Colonic mucosa (tissue), 4 donors: ENCODE results near the gene TBRG1. TPM values are rescaled to one million over a fixed set of nuclear protein-coding genes. Genes with fewer than 3 reads are reported as not detected.

ENCODE experiments used
- DNase-seq: peaks from one replicate; pipeline ENCODE4 v3.0.0-alpha.2; 2020
- H3K27ac ChIP-seq: fragments of 200-600 bp; one replicate; pipeline ENCODE4 v1.8.0; 2021
- H3K27me3 ChIP-seq: fragments of 200-600 bp; one replicate; pipeline ENCODE4 v1.8.0; 2021
- H3K36me3 ChIP-seq: fragments of 200-600 bp; one replicate; pipeline ENCODE4 v1.8.0; 2021
- H3K4me1 ChIP-seq: fragments of 200-600 bp; one replicate; pipeline ENCODE4 v1.8.0; 2021; ENCODE audit warnings: mild to moderate bottlenecking
- H3K4me3 ChIP-seq: fragments of 200-600 bp; one replicate; pipeline ENCODE4 v1.8.0; 2021
- H3K9ac ChIP-seq, 2 donors: one replicate each; pipeline ENCODE4 v1.7.0; 2013; ENCODE audit warnings: control low read depth in 2 of 2, low read depth in 2 of 2, low read length in 2 of 2
- H3K9me3 ChIP-seq: fragments of 200-600 bp; one replicate; pipeline ENCODE4 v1.8.0; 2021
- intact Hi-C: fragments of 100-400 bp; cut with DNase I; formaldehyde crosslinking; loops from one replicate; pipeline ENCODE4 v1.14.1; 2022
- total RNA-seq, 2 donors: library from RNA; stranded (reverse); fragmentation: NEBNext Ultra II Directional in 1 of 2; extraction: Animal tissue kit (Norgen Biotek cat#: 25700) in 1 of 2; gene quantifications; one replicate each; pipeline ENCODE4 v1.2.1, GENCODE V29; 2021
- TF ChIP-seq, protein P1 (sequence below): fragments of 200-600 bp; IDR thresholded peaks from one replicate; pipeline ENCODE4 v1.8.0; 2022; ENCODE audit warnings: antibody characterized with exemption, mild to moderate bottlenecking
- donor health status: healthy.
- donor health status: DM: no; HTN: no; CAD: no.
- donor health status: DM: no; HTN: no; CAD: no.

The TBRG1 gene
- total RNA-seq, 2 donors from 2014 or later = 25.7 to 29.1 TPM

DNA sequence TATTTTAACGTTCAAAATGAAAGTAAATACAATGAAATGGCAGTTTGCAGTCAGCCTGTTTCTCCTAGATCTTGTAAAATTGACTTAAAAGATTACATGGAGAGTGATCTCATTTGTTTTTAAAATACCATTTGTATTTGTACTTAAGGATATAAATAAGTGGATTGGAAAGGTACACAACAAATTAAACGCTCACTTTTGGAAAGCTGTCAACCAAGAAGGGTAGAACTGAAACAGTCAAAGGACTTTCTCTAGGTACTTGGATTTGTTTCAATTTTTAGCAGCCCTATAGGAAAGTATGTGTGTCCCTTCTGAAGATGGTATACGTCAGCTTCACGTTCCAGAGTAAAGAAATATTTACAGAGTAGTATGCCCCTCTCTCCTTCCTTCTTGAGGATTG lies 7.3 kb downstream of the TBRG1 start:
- H3K9ac ChIP-seq = no peak overlapping the region
- peaks cover 24% of the 10 kb centered on the region for H3K36me3 ChIP-seq
- intact Hi-C loops = no loop called here
- DNase-seq = no peak
- no peak overlapping the region for H3K4me3 ChIP-seq
- TF ChIP-seq, protein P1, sequence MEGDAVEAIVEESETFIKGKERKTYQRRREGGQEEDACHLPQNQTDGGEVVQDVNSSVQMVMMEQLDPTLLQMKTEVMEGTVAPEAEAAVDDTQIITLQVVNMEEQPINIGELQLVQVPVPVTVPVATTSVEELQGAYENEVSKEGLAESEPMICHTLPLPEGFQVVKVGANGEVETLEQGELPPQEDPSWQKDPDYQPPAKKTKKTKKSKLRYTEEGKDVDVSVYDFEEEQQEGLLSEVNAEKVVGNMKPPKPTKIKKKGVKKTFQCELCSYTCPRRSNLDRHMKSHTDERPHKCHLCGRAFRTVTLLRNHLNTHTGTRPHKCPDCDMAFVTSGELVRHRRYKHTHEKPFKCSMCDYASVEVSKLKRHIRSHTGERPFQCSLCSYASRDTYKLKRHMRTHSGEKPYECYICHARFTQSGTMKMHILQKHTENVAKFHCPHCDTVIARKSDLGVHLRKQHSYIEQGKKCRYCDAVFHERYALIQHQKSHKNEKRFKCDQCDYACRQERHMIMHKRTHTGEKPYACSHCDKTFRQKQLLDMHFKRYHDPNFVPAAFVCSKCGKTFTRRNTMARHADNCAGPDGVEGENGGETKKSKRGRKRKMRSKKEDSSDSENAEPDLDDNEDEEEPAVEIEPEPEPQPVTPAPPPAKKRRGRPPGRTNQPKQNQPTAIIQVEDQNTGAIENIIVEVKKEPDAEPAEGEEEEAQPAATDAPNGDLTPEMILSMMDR = no peak
- no peaks in the 10 kb centered on the region for H3K4me1 ChIP-seq
- no peak overlapping the region for H3K27ac ChIP-seq
- H3K9me3 ChIP-seq = no peaks in the 10 kb centered on the region
- H3K27me3 ChIP-seq = no peaks in the 10 kb centered on the region

DNA sequence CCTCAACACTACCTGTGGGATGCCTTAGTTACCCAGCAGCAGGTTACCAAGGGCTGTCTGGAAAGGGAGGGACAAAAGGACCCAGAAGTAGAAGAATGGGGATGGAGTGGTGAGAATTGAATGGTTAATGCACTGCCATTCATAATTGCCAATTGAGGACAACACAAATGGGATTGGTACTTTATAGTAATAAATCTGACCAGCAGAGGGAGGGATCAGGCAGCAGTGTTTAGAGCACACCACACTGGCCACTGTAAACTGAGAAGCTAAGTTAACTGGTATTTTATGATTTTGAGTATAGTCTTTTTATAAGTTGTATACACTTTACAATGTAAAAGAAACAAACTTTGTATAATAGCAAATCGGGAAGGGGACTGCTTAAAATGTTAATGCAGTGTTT lies 10.7 kb downstream of the TBRG1 start:
- DNase-seq = no peak
- H3K9me3 ChIP-seq = no peaks in the 10 kb centered on the region
- no peak overlapping the region for H3K9ac ChIP-seq
- H3K4me3 ChIP-seq = no peak overlapping the region
- no peaks in the 10 kb centered on the region for H3K27me3 ChIP-seq
- H3K27ac ChIP-seq = no peak overlapping the region
- intact Hi-C loops = no loop called here
- peaks cover 24% of the 10 kb centered on the region for H3K36me3 ChIP-seq
- TF ChIP-seq, protein P1 = no peak
- H3K4me1 ChIP-seq = no peaks in the 10 kb centered on the region

DNA sequence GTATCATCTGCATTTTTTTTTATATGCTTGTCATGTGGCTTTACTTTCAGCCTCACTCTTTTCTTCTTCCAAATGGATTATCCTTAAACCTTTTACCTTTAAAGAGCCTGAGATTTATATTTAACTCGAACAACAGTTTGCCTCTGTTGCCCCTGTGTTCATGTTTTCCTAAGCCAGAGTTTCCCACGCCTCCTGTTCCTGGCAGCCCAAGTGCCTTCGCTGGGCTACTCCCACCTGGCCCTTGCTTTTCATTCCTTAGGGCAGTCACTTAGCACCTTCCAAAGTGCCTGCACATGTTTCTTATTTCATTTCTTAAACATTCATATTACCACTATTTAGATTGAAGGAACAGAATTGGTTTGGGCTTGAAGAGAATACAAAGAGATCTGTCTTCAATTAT lies 13.3 kb downstream of the TBRG1 start:
- DNase-seq = no peak
- TF ChIP-seq, protein P1 = no peak
- Histone ChIP-seq H3K4me1 (no peaks in the 10 kb centered on the region), H3K4me3 (no peak overlapping the region), H3K9ac (no peak overlapping the region), H3K36me3 (peaks cover 21% of the 10 kb centered on the region), H3K9me3 (no peaks in the 10 kb centered on the region), H3K27me3 (no peaks in the 10 kb centered on the region), H3K27ac (no peak overlapping the region)
- intact Hi-C loops = no loop called here

DNA sequence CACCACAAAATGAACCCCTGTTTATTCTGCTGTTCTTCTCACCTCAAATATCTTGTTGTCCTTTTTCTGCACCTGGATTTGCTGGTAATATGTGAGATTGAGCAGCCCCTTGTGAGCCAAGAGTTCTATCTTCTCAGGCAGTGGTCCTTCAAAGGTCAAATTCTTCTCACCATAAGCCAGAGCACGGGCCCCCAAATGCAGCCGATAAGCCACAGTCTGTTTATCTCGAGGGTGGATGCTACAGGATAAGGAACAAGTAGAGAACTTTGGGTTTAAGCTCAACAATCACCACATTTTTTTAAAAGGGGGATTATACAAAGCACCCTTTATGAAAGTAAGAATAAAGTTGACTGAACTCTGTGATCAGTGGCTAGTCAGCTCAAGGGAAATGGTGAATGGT lies 15.8 kb downstream of the TBRG1 start:
- no peak for DNase-seq
- peaks cover 6% of the 10 kb centered on the region for H3K36me3 ChIP-seq
- intact Hi-C loops = no loop called here
- no peak overlapping the region for H3K27ac ChIP-seq
- H3K4me3 ChIP-seq = no peak overlapping the region
- H3K9me3 ChIP-seq = no peaks in the 10 kb centered on the region
- TF ChIP-seq, protein P1 = no peak
- H3K27me3 ChIP-seq = no peaks in the 10 kb centered on the region
- no peaks in the 10 kb centered on the region for H3K4me1 ChIP-seq
- H3K9ac ChIP-seq = no peak overlapping the region

DNA sequence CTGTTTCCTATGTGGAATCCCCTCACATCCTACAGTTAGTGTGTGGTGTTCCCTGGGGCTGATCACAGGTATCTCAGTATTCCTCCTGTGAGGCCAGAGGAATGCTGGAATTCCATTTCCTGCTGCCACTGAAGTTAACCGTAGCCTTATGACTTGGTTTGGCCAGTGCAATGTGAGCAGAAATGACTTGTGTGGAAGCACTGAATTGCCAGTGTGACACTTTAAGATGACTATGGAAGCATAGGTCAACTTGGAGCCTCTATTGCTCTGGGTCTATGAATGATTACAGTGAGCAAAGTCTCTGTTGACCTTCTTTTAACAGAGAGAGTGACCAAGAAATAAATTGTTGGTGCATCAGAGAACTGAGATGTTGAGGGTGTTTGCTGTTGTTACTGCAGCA lies 16.5 kb downstream of the TBRG1 start:
- no peak for DNase-seq
- intact Hi-C loops = no loop called here
- TF ChIP-seq, protein P1 = no peak
- H3K36me3 ChIP-seq = peaks cover under 1% of the 10 kb centered on the region
- H3K9ac ChIP-seq = no peak overlapping the region
- H3K27ac ChIP-seq = no peak overlapping the region
- no peaks in the 10 kb centered on the region for H3K9me3 ChIP-seq
- no peaks in the 10 kb centered on the region for H3K27me3 ChIP-seq
- no peaks in the 10 kb centered on the region for H3K4me1 ChIP-seq
- H3K4me3 ChIP-seq = no peak overlapping the region

DNA sequence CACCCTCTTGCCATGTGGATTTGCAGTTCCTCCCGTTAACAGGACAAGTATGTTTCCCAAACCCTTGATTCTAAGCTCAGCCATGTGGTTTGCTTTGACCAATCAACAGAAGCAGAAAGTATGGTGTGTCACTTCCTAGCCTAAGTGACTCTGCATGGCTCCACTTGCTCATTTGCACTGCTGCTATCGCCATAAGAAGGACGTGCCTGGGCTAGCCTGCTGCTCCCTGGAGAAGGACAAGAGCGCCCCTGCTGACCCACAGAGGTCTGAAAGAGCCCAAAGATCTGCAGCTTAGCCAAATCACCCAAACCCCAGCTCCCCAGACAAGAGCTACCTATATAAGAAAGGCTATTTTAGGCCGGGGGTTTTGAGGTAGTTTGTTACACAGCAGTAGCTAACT lies 18.0 kb downstream of the TBRG1 start:
- no peak overlapping the region for H3K9ac ChIP-seq
- TF ChIP-seq, protein P1 = no peak
- no peaks in the 10 kb centered on the region for H3K4me1 ChIP-seq
- no peaks in the 10 kb centered on the region for H3K9me3 ChIP-seq
- DNase-seq = no peak
- intact Hi-C loops = loop anchor here (5.0 kb wide), 1 partner anchor 197 kb away; no protein-coding TSS in a partner anchor
- no peak overlapping the region for H3K27ac ChIP-seq
- H3K4me3 ChIP-seq = no peak overlapping the region
- H3K36me3 ChIP-seq = no peaks in the 10 kb centered on the region
- H3K27me3 ChIP-seq = no peaks in the 10 kb centered on the region
